ENCODE results near the gene NRG3.

DNA sequence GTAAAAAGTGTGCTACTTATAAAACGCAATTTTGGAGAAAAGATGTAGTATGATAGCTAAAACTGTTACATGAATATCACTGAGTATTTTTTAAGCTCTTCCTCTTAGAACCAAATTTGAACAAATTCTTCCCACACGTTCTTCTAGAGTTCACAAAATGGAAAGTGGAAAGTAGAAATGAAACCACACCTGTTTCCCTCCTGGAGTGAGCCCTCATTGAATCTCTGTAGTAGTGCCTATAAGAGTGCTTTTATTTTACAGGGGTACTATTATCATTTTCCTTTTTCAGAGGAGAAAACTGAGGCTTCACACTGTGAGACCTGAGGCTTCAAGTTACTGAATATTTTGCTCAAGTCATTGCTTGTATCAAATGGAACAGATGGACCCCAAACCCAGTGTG, 393.0 kb downstream of the NRG3 start:
- TF ChIP-seq, protein P1, sequence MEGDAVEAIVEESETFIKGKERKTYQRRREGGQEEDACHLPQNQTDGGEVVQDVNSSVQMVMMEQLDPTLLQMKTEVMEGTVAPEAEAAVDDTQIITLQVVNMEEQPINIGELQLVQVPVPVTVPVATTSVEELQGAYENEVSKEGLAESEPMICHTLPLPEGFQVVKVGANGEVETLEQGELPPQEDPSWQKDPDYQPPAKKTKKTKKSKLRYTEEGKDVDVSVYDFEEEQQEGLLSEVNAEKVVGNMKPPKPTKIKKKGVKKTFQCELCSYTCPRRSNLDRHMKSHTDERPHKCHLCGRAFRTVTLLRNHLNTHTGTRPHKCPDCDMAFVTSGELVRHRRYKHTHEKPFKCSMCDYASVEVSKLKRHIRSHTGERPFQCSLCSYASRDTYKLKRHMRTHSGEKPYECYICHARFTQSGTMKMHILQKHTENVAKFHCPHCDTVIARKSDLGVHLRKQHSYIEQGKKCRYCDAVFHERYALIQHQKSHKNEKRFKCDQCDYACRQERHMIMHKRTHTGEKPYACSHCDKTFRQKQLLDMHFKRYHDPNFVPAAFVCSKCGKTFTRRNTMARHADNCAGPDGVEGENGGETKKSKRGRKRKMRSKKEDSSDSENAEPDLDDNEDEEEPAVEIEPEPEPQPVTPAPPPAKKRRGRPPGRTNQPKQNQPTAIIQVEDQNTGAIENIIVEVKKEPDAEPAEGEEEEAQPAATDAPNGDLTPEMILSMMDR (IDR thresholded peaks at IDR 0.05) = no peak
- TF ChIP-seq POLR2A (IDR thresholded peaks at IDR 0.05) = no peak

All from testis (tissue), 2 donors.